Activated CD4-positive, alpha-beta T cell treated with anti-CD3 and anti-CD28 coated beads for 48 hours (primary cell): ENCODE data around the gene CYP4F3.
A peak's percentile ranks its signal among the peaks of the same experiment; 100 is the strongest.
"Not testable (repeated sequence)": the region's sequence is repeated elsewhere in the genome, so short reads cannot be mapped to it uniquely, and the experiment has no call there.

ENCODE experiments used
- DNase-seq: peaks from one replicate; pipeline ENCODE4 v3.0.0-alpha.2; 2020

Gene CYP4F3, protein sequence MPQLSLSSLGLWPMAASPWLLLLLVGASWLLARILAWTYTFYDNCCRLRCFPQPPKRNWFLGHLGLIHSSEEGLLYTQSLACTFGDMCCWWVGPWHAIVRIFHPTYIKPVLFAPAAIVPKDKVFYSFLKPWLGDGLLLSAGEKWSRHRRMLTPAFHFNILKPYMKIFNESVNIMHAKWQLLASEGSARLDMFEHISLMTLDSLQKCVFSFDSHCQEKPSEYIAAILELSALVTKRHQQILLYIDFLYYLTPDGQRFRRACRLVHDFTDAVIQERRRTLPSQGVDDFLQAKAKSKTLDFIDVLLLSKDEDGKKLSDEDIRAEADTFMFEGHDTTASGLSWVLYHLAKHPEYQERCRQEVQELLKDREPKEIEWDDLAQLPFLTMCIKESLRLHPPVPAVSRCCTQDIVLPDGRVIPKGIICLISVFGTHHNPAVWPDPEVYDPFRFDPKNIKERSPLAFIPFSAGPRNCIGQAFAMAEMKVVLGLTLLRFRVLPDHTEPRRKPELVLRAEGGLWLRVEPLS

DNA sequence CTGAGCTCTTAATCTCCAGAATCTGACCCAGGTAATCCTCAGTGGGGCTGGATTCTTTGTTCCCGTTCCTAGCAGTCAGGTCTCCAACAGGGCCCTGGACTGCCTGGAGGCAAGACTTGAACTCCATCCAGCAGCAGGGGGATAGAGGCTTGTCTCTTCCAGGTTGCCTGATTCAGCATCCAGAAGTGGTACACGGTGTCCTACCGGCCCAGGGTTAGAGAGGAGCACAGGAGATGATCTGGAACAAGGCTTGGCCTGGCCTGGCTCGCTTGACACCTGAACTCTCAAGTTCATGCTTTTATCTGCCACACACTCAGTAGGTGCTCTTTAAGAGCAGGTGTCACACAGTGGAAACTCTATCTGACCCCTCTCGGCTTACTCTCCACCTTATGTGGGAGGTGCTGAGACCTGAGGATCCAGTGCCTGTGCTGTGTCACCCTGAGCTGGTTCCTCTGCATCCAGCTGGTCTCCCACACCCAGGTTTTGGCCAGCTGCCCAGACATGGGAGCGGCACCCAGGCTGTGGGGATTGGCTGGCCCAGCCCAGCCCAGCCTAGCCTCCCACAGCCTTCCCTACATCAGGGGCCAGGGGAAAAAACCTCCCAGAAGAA, at the start of gene CYP4F3:
TSS of gene CYP4F3 (plus strand) at position 604 of the 610 bp plus-strand sequence. CDS start 519 bp downstream, outside the sequence.
- DNase-seq = no peak

DNA sequence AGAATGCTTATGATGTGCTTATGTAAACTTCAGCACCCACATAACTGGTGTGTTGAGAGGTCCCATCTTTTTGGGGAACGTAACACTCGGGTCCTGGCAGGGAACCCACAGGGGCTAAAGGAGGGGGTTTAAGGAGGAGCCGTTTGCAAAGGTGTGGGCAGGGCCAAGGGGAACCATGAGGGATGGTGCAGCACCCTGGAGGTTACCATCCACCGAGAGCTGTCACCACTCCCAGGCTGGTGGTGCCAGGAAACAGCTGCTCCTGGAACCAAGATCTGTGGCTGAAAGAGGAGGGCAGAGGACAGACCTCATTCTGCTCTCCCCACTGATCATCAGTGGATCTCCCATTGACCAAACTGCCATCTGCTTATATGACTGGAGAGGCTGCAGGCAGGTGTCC, 48.9 kb upstream of the CYP4F3 start:
- DNase-seq = no peak

DNA sequence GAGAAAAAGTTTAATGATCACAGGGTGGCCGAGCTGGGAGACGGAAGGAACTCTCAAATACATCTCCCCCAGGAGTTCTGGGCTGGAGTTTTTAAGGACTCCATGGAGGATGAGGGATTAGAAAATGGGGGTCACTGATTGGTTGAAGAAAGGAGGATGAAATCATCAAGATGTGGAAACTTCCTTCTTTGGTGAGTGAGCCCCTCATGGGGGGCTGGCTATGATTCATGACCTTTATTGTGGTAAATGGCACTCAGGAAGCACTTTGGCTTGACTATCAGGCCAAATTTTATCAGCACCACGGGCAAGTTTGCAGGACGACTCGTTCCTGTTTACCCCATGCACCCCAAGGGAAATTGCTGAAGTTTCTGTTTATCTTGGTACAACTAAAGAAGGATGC, 48.2 kb upstream of the CYP4F3 start:
- DNase-seq = not testable (repeated sequence)

DNA sequence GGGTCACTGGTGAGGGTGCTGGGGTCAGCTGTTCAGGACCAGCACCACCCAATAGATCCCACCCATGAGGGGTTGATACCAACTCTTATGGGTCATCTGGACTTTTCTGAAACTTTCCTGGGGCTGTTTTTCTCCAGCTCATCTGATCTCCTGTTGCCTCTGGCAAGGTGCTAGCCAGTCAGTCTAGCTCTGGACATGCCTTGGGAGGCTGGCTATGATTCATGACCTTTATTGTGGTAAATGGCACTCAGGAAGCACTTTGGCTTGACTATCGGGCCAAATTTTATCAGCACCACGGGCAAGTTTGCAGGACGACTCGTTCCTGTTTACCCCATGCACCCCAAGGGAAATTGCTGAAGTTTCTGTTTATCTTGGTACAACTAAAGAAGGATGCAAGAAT, 46.9 kb upstream of the CYP4F3 start:
- DNase-seq = not testable (repeated sequence)

DNA sequence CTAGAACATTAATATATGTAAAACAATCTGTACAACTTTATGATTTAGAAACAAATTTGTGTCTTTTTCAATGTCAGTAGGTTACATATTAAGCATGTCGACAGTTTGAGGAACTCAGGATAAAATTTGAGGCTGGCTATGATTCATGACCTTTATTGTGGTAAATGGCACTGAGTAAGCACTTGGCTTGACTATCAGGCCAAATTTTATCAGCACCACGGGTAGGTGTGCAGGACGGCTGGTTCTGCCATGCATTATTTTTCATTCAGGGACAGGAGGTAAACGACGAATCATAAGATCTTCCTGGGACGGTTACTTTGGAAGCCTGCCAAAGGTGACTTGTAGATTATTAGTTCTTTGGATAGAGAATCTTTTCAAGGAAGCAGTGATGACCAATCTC, 45.6 kb upstream of the CYP4F3 start:
- DNase-seq = no peak

DNA sequence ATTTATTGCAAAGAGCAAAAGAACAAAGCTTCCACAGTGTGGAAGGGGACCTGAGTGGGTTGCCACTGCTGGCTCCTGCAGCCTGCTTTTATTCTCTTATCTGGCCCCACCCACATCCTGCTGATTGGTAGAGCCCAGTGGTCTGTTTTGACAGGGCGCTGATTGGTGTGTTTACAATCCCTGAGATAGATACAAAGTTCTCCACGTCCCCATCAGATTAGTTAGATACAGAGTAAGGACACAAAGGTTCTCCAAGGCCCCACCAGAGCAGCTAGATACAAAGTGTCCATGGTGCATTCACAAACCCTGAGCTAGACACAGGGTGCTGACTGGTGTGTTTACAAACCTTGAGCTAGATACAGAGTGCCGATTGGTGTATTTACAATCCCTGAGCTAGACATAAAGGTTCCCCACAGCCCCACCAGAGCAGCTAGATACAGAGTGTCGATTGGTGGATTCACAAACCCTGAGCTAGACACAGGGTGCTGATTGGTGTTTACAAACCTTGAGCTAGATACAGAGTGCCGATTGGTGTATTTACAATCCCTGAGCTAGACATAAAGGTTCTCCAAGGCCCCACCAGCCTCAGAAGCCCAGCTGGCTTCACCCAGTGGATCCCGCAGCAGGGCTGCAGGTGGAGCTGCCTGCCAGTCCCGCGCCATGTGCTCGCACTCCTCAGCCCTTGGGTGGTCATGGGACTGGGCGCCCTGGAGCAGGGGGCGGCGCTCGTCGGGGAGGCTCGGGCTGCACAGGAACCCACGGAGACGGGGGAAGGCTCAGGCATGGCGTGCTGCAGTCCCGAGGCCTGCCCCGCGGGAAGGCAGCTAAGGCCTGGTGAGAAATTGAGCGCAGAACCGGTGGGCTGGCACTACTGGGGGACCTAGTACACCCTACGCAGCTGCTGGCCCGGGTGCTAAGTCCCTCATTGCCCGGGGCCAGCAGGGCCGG, 32.4 kb upstream of the CYP4F3 start:
- not testable (repeated sequence) for DNase-seq

DNA sequence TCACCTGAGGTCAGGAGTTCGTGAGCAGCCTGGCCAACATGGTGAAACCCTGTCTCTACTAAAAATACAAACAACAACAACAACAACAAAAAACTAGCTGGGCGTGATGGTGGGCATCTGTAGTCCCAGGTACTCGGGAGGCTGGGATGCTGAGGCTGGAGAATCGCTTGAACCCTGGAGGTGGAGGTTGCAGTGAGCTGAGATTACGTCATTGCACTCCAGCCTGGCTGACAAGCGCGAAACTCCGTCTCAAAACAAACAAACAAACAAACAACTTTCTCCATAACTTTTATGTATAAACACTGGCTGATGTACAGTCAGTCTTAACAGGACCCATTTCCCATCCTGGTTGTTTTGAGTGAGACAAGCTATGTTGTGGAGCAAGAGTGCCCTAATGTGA, 31.4 kb upstream of the CYP4F3 start:
- DNase-seq = no peak

DNA sequence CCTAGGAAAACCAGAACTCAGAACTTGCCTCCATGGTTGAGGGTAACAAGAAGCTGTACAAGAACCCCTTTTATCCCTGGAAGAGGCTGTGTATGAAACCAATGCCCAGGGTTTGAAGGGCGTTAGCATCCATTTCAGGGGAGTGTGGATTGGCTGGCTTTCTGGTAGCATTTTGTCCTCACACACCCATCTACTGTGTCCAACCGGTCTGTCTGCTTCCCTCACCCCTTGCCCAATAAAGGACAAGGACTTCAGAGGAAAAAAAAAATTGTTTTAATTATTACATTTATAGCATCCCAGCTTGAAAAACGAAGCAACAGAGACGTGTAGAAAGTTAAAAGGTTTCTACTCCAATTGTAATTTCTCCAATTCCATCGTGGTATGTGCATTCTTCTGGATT, 28.4 kb upstream of the CYP4F3 start:
- DNase-seq = no peak

DNA sequence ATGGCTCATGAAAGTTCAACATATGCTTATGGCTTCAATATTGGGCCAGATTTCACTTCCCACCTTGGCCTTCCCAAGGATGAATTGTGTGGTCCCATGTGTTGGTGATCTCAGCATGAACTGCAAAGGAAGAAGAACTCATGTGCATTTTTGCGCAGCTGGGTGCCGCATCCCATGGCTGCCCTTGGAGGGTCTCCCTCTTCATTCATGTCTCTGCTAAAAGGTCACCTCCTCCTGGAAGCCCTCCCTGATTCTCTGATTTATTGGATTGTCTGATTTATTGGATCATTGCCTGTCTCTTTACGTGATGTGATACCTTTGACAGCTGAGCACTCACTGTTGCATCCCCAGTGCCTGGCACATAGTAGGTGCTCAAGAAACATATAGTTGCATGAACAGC, 27.4 kb upstream of the CYP4F3 start:
- DNase-seq = no peak

DNA sequence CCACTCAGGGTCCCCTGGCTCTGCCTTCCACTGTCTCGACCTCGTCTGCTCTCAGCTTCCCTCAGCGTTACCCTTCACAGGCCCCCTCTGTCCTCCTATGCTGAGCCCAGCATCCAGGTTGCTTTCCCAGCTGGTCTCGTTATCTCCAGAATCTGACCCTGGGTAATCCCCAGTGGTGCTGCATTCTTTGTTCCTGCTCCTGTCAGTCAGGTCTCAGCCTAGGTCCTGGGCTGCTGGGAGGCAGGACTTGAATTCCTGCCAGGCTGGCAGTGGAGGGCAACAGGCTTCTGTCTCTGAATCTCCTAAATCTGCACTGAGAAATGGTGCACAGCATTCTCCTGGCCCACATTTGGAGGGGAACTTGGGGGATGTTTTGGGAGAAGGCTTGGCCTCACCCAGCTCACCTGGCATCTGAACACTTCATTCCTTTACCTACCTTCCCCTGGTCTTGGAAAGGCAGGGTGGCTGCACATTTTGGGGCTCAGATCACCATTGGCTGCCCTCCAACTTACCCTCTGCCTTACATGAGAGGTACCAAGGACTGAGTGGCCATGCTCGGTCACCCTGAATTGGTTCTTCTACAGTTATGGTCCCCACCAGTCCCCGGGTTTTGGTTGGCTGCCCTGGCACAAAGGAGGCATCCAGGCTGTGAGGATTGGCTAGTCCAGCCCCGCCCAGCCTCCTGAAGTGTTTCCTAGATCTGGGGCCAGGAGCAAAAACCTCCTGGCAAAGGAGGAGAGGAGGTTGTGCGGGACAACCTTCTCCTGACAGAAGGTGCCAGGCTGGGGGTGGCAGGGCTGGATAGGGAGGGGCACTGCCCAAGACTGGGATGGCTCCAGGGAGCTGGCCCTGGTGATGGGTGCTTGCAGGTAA, 26.0 kb upstream of the CYP4F3 start, which contains the start of gene CYP4F8:
TSS of gene CYP4F8 (plus strand) at position 712 of the 873 bp plus-strand sequence. CDS start 399 bp downstream, outside the sequence.
- DNase-seq = no peak

DNA sequence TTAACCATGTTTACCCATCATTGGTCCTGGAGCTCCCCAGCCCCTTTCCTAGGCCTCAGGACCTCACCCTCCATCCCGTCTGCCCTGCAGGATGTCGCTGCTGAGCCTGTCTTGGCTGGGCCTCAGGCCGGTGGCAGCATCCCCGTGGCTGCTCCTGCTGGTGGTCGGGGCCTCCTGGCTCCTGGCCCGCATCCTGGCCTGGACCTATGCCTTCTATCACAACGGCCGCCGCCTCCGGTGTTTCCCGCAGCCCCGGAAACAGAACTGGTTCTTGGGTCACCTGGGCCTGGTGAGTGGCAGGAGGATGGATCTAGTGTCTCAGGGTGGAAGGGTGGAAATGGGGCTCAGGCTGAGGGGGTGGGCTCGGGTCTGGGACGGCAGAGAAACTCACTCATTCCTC, 25.2 kb upstream of the CYP4F3 start:
- no peak for DNase-seq

DNA sequence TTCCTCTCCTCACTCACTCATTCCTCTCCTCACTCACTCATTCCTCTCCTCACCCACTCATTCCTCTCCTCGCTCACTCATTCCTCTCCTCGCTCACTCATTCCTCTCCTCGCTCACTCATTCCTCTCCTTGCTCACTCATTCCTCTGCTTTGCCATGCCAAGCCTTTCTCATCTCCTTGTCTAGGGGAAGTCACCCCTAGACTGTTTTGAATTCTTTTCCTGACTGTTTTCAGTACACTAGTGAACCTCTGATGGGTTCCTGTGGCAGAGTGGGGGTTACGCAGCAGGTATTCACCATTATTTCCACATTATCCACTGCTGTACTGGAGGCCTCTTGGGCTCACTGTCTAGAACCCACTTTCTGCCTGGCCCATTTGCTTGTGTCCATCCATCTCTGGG, 24.5 kb upstream of the CYP4F3 start:
- no peak for DNase-seq

DNA sequence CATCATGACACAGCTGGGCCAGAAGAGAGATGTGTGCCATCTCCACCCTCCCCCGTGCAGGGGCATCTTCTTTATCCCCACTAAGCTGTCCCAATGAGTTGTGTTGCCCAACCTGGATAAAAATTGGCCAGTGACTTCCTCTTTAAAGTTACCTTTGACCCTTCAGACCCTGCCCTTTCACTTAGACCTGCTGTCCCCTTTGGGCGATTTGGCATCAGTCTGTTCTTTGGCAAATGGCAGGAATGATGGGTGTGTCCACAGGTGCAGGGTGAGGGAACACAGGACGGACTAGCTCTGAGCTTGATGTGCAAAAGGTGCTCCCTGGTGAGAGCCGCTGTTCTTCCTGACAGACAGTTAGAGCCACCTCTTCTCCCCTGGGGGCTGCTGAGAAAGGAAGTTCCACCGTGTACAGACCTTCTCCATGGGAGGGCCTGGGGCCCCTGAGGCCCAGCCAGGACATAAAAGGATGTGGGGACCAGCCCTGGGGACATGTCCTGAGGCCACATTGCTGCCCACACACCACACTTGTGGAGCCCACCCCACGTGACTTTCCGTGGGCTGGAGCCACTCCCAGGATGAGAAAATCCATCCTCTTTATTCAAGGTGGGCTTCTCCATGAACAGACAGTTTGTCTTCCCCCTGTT, 23.9 kb upstream of the CYP4F3 start:
- DNase-seq = no peak

DNA sequence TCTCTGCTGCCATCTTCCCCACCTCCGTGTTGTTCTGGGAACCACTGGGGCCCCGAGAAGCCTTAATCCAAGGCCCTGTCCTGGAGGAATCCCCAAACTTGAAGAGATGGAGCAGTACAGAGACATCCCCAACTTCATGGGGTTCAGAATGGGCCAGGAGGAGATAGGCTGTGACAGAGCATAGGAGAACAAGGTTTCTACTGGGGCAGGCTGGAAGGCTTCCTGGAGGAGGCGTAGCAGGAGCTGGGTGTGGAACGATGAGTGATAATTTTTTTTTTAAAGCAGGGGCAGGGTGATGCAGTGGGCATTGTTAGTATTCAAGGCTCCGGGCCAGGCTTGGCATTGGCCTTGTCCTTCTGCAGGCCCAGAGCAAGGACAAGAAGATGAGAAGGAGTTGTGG, 22.4 kb upstream of the CYP4F3 start:
- DNase-seq = no peak

DNA sequence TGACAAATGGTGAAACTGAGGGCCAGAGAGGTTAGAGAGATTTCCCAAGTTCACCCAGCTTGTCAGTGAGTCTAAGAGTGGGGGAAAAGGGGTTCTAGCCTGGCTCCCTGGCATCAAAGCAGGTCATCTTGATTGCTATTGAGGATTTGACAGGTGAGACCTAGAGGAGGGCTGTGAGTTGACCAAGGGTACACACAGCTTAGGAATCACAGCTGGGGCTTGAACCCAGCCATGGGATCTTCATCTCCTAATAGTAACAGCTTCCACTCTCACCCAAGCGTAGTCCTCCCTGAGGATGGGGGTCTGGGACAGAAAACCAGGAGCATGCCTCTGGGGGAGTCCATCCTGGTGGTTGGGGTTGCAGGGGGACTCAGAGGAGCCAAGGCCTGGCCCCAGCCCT, 18.9 kb upstream of the CYP4F3 start:
- DNase-seq = no peak

DNA sequence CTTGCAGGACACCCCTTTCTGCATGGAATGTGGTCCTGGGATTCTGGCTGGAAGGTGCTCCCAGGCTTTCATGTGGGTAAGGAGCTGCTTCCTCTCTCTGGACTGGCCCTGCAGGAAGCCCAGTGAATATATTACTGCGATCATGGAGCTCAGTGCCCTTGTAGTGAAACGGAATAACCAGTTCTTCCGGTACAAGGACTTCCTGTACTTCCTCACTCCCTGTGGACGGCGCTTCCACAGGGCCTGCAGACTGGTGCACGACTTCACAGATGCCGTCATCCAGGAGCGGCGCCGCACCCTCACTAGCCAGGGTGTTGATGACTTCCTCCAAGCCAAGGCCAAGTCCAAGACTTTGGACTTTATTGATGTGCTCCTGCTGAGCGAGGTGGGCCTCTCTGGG, 17.7 kb upstream of the CYP4F3 start:
- no peak for DNase-seq

DNA sequence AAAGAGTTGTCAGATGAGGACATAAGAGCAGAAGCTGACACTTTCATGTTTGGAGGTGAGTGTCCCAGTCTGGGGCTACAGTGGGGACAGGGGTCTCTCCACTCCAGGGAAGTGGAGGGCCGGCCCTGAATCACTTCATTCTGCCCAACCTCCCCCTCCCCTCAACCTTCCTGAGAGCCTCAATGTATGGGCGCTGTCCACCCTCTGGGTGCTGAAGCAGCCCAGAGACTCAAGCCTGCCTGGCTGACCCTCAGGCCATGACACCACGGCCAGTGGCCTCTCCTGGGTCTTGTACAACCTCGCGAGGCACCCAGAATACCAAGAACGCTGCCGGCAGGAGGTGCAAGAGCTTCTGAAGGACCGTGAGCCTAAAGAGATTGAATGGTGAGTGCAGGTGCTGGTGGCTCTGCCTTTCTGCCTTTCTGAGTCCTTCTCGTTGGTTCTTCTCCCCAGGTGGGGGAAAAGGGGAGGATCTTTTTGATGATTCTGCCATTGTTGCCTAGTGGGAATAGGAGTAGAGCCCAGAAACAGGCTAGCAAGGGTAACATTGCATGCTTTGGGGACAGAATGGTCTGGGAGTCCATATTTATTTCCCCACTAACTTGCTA, 16.9 kb upstream of the CYP4F3 start:
- DNase-seq = no peak

DNA sequence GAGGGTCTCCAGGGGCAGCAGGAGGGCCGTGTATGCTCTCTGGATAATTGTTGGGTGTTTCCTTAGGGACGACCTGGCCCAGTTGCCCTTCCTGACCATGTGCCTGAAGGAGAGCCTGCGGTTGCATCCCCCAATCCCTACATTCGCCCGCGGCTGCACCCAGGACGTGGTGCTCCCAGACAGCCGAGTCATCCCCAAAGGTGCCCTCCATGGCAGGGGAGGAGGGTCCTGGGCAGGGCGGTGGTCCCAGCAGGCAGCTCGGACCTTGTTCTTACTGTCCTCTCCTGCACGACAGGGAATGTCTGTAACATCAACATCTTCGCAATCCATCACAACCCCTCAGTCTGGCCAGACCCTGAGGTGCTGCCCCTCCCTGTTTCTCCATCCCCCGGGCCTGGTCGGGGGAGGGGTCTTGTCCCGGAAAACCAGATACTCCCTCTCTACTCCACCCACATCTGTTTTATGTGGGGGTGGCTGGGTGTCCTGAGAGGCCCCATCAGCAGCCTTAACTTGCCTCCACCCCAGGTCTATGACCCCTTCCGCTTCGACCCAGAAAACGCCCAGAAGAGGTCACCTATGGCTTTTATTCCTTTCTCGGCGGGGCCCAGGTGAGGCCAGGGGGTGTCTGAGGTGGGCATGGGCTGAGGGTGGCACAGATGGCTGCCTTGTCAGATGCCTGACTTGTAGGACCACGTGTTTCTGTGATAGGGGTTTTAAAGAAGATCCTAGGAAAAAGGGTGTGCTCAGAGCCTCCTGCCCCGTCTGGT, 12.3 kb upstream of the CYP4F3 start:
- no peak for DNase-seq

DNA sequence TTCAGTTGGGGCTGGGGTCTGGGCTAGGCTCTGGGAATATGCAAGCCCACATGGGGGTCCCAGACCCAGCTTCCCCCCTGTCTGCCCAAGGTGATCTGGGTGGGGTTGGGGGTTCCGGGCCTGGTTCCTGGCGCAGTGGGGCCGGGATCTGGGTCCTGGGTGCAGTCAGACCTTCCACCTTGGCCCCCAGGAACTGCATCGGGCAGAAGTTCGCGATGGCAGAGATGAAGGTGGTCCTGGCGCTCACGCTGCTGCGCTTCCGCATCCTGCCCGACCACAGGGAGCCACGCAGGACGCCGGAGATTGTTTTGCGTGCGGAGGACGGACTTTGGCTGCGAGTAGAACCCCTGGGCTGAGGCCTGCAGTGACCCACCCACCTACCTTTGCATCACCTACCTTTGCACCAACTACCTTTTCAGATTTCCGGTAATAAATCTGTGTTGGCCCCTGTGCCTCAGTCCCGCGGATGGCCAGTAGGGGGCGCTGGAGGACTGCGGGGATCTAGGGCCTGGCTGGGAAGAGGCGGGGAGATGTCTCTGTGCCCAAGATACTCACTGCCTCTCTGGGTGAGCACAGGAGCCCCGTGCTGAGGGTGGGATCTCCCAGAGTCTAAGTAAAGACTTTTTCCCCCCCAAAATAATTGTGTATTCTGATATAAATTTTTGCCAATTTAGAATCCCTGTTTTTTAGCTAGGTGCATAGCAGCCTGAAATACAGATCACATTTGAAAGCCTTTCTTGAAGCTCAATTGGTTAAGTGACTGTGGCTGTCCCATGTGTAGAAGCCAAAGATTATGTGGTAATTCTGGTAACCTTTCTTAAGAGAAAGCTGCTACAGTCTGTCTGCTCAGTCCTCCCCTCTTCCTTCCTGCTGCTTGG, 11.5 kb upstream of the CYP4F3 start:
- peak; percentile 92 for DNase-seq
